Upper lobe of left lung (tissue), 4 donors: ENCODE measurements around the gene SMAD1.

Source experiments
- POLR2A ChIP-seq, 4 donors: fragments of 450-650 bp; IDR thresholded peaks; one replicate each; pipeline ENCODE4 v1.5.1; 2016 to 2017; ENCODE audit warnings: antibody characterized with exemption in 4 of 4, mild to moderate bottlenecking in 2 of 4
- POLR2AphosphoS5 ChIP-seq, 2 donors: sonication (generic); formaldehyde crosslinking; IDR thresholded peaks; one replicate each; pipeline ENCODE4 v1.5.1; 2017; ENCODE audit warnings: antibody characterized with exemption in 2 of 2
- TF ChIP-seq, protein P1 (sequence below), 6 experiments: fragments of 450-650 bp in 4 of 6; fragments of 200-600 bp in 2 of 6; sonication (generic) in 2 of 6; IDR thresholded peaks; one replicate each; pipeline ENCODE4 v1.5.1; 2016 to 2019; ENCODE audit warnings: antibody characterized with exemption in 6 of 6

DNA sequence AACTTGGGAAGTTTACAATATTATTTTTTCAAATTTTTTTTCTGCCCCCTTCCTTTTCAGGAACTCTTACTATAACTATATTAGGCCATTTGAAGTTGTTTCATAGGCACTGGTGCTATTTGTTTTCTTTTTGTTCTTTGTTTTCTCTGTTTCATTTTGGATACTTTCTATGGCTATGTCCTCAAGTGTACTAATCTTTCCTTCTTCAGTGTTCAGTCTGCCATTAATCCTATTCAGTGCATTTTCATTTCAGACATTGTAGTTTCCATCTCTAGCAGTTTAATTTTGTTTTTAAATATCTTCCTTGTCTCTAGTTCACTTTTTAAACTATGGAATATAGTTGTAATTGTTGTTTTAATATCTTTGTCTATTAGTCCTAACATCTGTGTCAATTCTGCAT, 48.0 kb upstream of the SMAD1 start:
- TF ChIP-seq POLR2A (IDR thresholded peaks at IDR 0.05) (no peak), POLR2AphosphoS5 (IDR thresholded peaks at IDR 0.05) (no peak)
- TF ChIP-seq, protein P1, sequence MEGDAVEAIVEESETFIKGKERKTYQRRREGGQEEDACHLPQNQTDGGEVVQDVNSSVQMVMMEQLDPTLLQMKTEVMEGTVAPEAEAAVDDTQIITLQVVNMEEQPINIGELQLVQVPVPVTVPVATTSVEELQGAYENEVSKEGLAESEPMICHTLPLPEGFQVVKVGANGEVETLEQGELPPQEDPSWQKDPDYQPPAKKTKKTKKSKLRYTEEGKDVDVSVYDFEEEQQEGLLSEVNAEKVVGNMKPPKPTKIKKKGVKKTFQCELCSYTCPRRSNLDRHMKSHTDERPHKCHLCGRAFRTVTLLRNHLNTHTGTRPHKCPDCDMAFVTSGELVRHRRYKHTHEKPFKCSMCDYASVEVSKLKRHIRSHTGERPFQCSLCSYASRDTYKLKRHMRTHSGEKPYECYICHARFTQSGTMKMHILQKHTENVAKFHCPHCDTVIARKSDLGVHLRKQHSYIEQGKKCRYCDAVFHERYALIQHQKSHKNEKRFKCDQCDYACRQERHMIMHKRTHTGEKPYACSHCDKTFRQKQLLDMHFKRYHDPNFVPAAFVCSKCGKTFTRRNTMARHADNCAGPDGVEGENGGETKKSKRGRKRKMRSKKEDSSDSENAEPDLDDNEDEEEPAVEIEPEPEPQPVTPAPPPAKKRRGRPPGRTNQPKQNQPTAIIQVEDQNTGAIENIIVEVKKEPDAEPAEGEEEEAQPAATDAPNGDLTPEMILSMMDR (IDR thresholded peaks at IDR 0.05) = no peak
